Natural killer cell (primary cell): ENCODE data around the gene PPARG. TPM values are rescaled to one million over a fixed set of nuclear protein-coding genes. Genes with fewer than 3 reads are reported as not detected.

Source experiments
- ATAC-seq, 3 donors: fragments of 150-1000 bp in 2 of 3; fragments of 200-7000 bp in 1 of 3; cut with Tn5 transposase; 1 replicate in 1 of 3; 2 replicates in 2 of 3; pipeline ENCODE4 v1.10.0; 2021; ENCODE audit warnings: mild to moderate bottlenecking in 2 of 3, moderate library complexity in 2 of 3
- DNase-seq, 2 donors: peaks; one replicate each; pipeline versions ENCODE4 v3.0.0 to v3.0.0-alpha.2; 2013 to 2021; ENCODE audit warnings: mixed read lengths in 1 of 2
- H3K27ac ChIP-seq: one replicate; pipeline ENCODE4 v1.5.1; 2013; ENCODE audit warnings: mild to moderate bottlenecking, low read length
- H3K27me3 ChIP-seq: one replicate; pipeline ENCODE4 v1.6.1; 2013; ENCODE audit warnings: low read length; ENCODE audit not compliant: control insufficient read depth, insufficient read depth
- H3K36me3 ChIP-seq: one replicate; pipeline ENCODE4 v1.6.1; 2013; ENCODE audit warnings: low read length; ENCODE audit not compliant: control insufficient read depth, insufficient read depth
- H3K4me1 ChIP-seq: one replicate; pipeline ENCODE4 v1.6.1; 2013; ENCODE audit warnings: low read length; ENCODE audit not compliant: control insufficient read depth, insufficient read depth
- H3K4me3 ChIP-seq: one replicate; pipeline ENCODE4 v1.5.1; 2013; ENCODE audit warnings: low read length
- H3K9me3 ChIP-seq: one replicate; pipeline ENCODE4 v1.6.1; 2013; ENCODE audit warnings: low read length; ENCODE audit not compliant: control insufficient read depth, insufficient read depth
- H3K27ac Mint-ChIP-seq, 2 donors: one replicate each; pipeline ENCODE4 v1.8.0; 2022; ENCODE audit warnings: mild to moderate bottlenecking in 2 of 2, mixed read lengths in 2 of 2, moderate library complexity in 1 of 2
- H3K27me3 Mint-ChIP-seq, 2 donors: one replicate each; pipeline ENCODE4 v1.8.0; 2022; ENCODE audit warnings: low read depth in 2 of 2, mixed read lengths in 2 of 2
- H3K36me3 Mint-ChIP-seq: one replicate; pipeline ENCODE4 v1.8.0; 2022; ENCODE audit warnings: mixed read lengths
- H3K4me1 Mint-ChIP-seq, 2 donors: one replicate each; pipeline ENCODE4 v1.8.0; 2022; ENCODE audit warnings: mixed read lengths in 2 of 2
- H3K4me3 Mint-ChIP-seq: one replicate; pipeline ENCODE4 v1.8.0; 2022; ENCODE audit warnings: mild to moderate bottlenecking, moderate library complexity, mixed read lengths
- H3K9me3 Mint-ChIP-seq, 2 donors: one replicate each; pipeline ENCODE4 v1.8.0; 2022; ENCODE audit warnings: mixed read lengths in 2 of 2
- CTCF ChIP-seq: fragments of 200-600 bp; IDR thresholded peaks from one replicate; pipeline ENCODE4 v1.8.0; 2022; ENCODE audit warnings: antibody characterized with exemption
- WGBS: methylation state at CpG from one replicate; pipeline ENCODE4 v1.1.7; 2013; ENCODE audit warnings: missing lambda C conversion rate; ENCODE audit not compliant: insufficient coverage; 5-methylcytosine and 5-hydroxymethylcytosine counted together
- intact Hi-C: fragments of 100-400 bp; cut with micrococcal nuclease; formaldehyde crosslinking; loops from one replicate; pipeline ENCODE4 v1.14.2; 2022
- total RNA-seq, 4 donors: library from RNA; stranded (reverse); fragments of 120-200 nt in 1 of 4; gene quantifications; one replicate each; pipeline versions ENCODE4 v1.2.3 to v1.2.4, GENCODE V29; 2013 to 2022

PPARG gene
- total RNA-seq, 3 donors from 2014 or later (not counting 1 experiment from before 2014, with no cell fraction given): 0.21 TPM; not detected in 2

GRCh38 chr3:12393894-12394293 lies 105.0 kb downstream of the PPARG start:
- Mint-ChIP-seq H3K4me1 (no peaks in the 10 kb centered on the region), H3K36me3 (no peaks in the 10 kb centered on the region), H3K27me3 (peaks cover 23 to 31% of the 10 kb centered on the region in 2 donors), H3K9me3 (no peaks in the 10 kb centered on the region), H3K27ac (no peak overlapping the region), H3K4me3 (no peak overlapping the region)
- H3K27ac ChIP-seq: no peak overlapping the region
- no peaks in the 10 kb centered on the region for H3K27me3 ChIP-seq
- no peak overlapping the region for H3K4me3 ChIP-seq
- 87% methylated on average over 1 of the region's 1 CpG for WGBS
- DNase-seq: no peak
- H3K36me3 ChIP-seq: no peaks in the 10 kb centered on the region
- intact Hi-C loops: no loop called here
- no peak for ATAC-seq
- H3K4me1 ChIP-seq: no peaks in the 10 kb centered on the region
- TF ChIP-seq CTCF: no peak
- no peaks in the 10 kb centered on the region for H3K9me3 ChIP-seq

DNA sequence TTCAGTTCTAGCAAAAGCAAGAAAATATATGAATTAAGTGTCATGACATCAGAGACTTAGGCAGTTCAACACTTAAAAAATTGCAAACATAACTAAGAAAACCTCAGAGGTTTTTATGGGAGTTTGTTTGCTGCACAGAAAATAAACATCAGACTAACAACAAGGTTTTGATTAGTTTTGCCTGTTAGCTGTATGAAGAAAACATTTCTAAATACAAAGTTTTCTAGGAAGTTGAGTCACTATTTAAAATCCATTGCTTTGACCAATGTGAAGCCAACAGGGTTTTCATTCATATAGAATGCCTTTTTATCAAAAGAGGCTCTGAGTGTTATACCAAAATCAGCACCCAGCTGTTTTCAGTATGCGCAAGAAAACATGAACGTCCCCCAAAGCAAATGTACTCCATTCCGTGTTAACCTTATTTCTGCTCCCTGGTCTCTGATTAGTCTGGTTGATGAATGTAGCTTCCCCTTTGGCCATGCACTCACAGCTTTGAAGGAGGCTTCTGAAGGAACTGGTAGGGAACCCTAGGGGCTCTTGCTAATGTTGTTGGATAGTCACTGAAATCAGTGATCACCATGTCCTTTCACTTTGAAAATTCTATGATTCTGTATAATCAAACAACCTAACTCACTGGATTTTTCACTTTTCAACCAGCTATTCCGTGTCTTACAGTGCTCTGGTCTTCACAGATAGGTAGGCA lies 105.8 kb downstream of the PPARG start:
- DNase-seq: no peak
- H3K4me3 Mint-ChIP-seq: no peak overlapping the region
- H3K36me3 ChIP-seq: no peaks in the 10 kb centered on the region
- no peak overlapping the region for H3K27ac Mint-ChIP-seq
- H3K27me3 Mint-ChIP-seq: peaks cover 18 to 29% of the 10 kb centered on the region in 2 donors
- intact Hi-C loops: no loop called here
- TF ChIP-seq CTCF: no peak
- H3K9me3 ChIP-seq: no peaks in the 10 kb centered on the region
- no peaks in the 10 kb centered on the region for H3K9me3 Mint-ChIP-seq
- H3K27ac ChIP-seq: no peak overlapping the region
- ATAC-seq: no peak
- peaks cover 2% of the 10 kb centered on the region for H3K4me1 ChIP-seq
- no peaks in the 10 kb centered on the region for H3K36me3 Mint-ChIP-seq
- no peaks in the 10 kb centered on the region for H3K4me1 Mint-ChIP-seq
- H3K4me3 ChIP-seq: no peak overlapping the region
- WGBS: 84% methylated on average over 4 of the region's 4 CpGs
- no peaks in the 10 kb centered on the region for H3K27me3 ChIP-seq

GRCh38 chr3:12395349-12396012 lies 106.6 kb downstream of the PPARG start:
- ATAC-seq: no peak
- H3K27me3 Mint-ChIP-seq: peaks cover 18 to 33% of the 10 kb centered on the region in 2 donors
- no peak for TF ChIP-seq CTCF
- H3K9me3 Mint-ChIP-seq: no peaks in the 10 kb centered on the region
- no peaks in the 10 kb centered on the region for H3K4me1 Mint-ChIP-seq
- no peaks in the 10 kb centered on the region for H3K27me3 ChIP-seq
- peaks cover 3% of the 10 kb centered on the region for H3K4me1 ChIP-seq
- WGBS: 70% methylated on average over 4 of the region's 5 CpGs
- H3K36me3 Mint-ChIP-seq: no peaks in the 10 kb centered on the region
- no peaks in the 10 kb centered on the region for H3K36me3 ChIP-seq
- H3K4me3 Mint-ChIP-seq: no peak overlapping the region
- peak in 1 of 2 donors; percentile 3 for DNase-seq
- no peak overlapping the region for H3K4me3 ChIP-seq
- H3K27ac ChIP-seq: no peak overlapping the region
- no peaks in the 10 kb centered on the region for H3K9me3 ChIP-seq
- intact Hi-C loops: no loop called here
- no peak overlapping the region for H3K27ac Mint-ChIP-seq
